Neural cell (in vitro differentiated cells): ENCODE measurements around the gene HTR1E. TPM values are rescaled to one million over a fixed set of nuclear protein-coding genes. Genes with fewer than 3 reads are reported as not detected.

ENCODE experiments used
- H2AFZ ChIP-seq: fragments of 200-600, 300-800 bp; sonication (generic), shearing (Covaris generic); 2 replicates; pipeline ENCODE4 v1.6.0; 2014; ENCODE audit warnings: low read depth, mild to moderate bottlenecking, antibody characterized with exemption, low read length, moderate library complexity
- H3F3A ChIP-seq: fragments of 200-600 bp; shearing (Covaris generic); 2 replicates; pipeline ENCODE4 v1.6.1; 2016; ENCODE audit warnings: mild to moderate bottlenecking, moderate library complexity, mixed read lengths, antibody characterized with exemption, low read length; ENCODE audit not compliant: insufficient read depth, poor library complexity, severe bottlenecking
- H3K27ac ChIP-seq: fragments of 200-600, 300-800 bp; sonication (generic), shearing (Covaris generic); 2 replicates; pipeline ENCODE4 v1.5.1; 2014; ENCODE audit warnings: mild to moderate bottlenecking, low read length, moderate library complexity
- H3K27me3 ChIP-seq: fragments of 300-800, 200-600 bp; sonication (generic), shearing (Covaris generic); 2 replicates; pipeline ENCODE4 v1.6.0; 2014; ENCODE audit warnings: mild to moderate bottlenecking, low read depth, low read length, moderate library complexity; ENCODE audit not compliant: insufficient read depth
- H3K36me3 ChIP-seq: fragments of 300-800, 200-600 bp; sonication (generic), shearing (Covaris generic); 2 replicates; pipeline ENCODE4 v1.5.1; 2014; ENCODE audit warnings: mild to moderate bottlenecking, antibody characterized with exemption, low read length, moderate library complexity; ENCODE audit not compliant: insufficient read depth
- H3K4me2 ChIP-seq: fragments of 300-800, 200-600 bp; sonication (generic), shearing (Covaris generic); 2 replicates; pipeline ENCODE4 v1.6.0; 2014; ENCODE audit warnings: mild to moderate bottlenecking, low read length
- H3K4me3 ChIP-seq: fragments of 300-800, 200-600 bp; sonication (generic), shearing (Covaris generic); 2 replicates; pipeline ENCODE4 v1.5.1; 2014; ENCODE audit warnings: mild to moderate bottlenecking, low read length, moderate library complexity
- H3K79me2 ChIP-seq: fragments of 200-600 bp; shearing (Covaris generic); replicated peaks from 2 replicates; pipeline ENCODE4 v1.6.0; 2014; ENCODE audit warnings: mild to moderate bottlenecking, low read length, moderate library complexity; ENCODE audit not compliant: insufficient read depth
- H3K9ac ChIP-seq: fragments of 300-800, 200-600 bp; sonication (generic), shearing (Covaris generic); 2 replicates; pipeline ENCODE4 v1.6.1; 2016; ENCODE audit warnings: mild to moderate bottlenecking, low read length, mixed read lengths
- H3K9me2 ChIP-seq: fragments of 200-600 bp; shearing (Covaris generic); 2 replicates; pipeline ENCODE4 v1.6.1; 2016; ENCODE audit warnings: mild to moderate bottlenecking, low read length, mixed read lengths; ENCODE audit not compliant: insufficient read depth
- H3K9me3 ChIP-seq: fragments of 200-600, 300-800 bp; sonication (generic), shearing (Covaris generic); 2 replicates; pipeline ENCODE4 v1.6.1; 2016; ENCODE audit warnings: mild to moderate bottlenecking, mixed run types, low read length, moderate library complexity, mixed read lengths
- H4K20me1 ChIP-seq: fragments of 200-600 bp; shearing (Covaris generic); 2 replicates; pipeline ENCODE4 v1.6.1; 2016; ENCODE audit warnings: mild to moderate bottlenecking, mixed run types; ENCODE audit not compliant: insufficient read depth
- EP300 ChIP-seq: fragments of 450-650 bp; conservative IDR thresholded peaks from 2 replicates; pipeline ENCODE4 v1.6.1; 2014; ENCODE audit warnings: antibody characterized with exemption, mild to moderate bottlenecking, moderate library complexity; ENCODE audit not compliant: poor library complexity, severe bottlenecking
- EZH2 ChIP-seq: fragments of 200-600, 300-800 bp; shearing (Covaris generic), sonication (generic); IDR thresholded peaks from 2 replicates; pipeline ENCODE4 v1.6.1; 2014; ENCODE audit warnings: antibody characterized with exemption, low read length, borderline replicate concordance, mild to moderate bottlenecking; ENCODE audit not compliant: insufficient read depth, poor library complexity, severe bottlenecking
- MXI1 ChIP-seq: fragments of 450-650 bp; conservative IDR thresholded peaks from 2 replicates; pipeline ENCODE4 v1.6.1; 2014; ENCODE audit warnings: antibody characterized with exemption, mild to moderate bottlenecking; ENCODE audit not compliant: poor library complexity, severe bottlenecking
- POLR2AphosphoS5 ChIP-seq: IDR thresholded peaks from 2 replicates; pipeline ENCODE4 v1.6.1; 2012
- RAD21 ChIP-seq: fragments of 450-650 bp; conservative IDR thresholded peaks from 2 replicates; pipeline ENCODE4 v1.6.1; 2014; ENCODE audit warnings: antibody characterized with exemption, mild to moderate bottlenecking, moderate library complexity
- REST ChIP-seq: IDR thresholded peaks from 2 replicates; pipeline ENCODE4 v1.6.1; 2012; ENCODE audit warnings: borderline replicate concordance
- SMC3 ChIP-seq: fragments of 450-650 bp; conservative IDR thresholded peaks from 2 replicates; pipeline ENCODE4 v1.6.1; 2014; ENCODE audit warnings: antibody characterized with exemption, mild to moderate bottlenecking, moderate library complexity; ENCODE audit not compliant: poor library complexity
- TAF1 ChIP-seq: IDR thresholded peaks from 2 replicates; pipeline ENCODE4 v1.6.1; 2012; ENCODE audit warnings: low read depth
- polyA plus RNA-seq: library from polyadenylated mRNA; depleted of rRNA; stranded (reverse); fragments of >200 nt; gene quantifications from 2 replicates; pipeline ENCODE4 v1.2.3, GENCODE V29; 2014
- TF ChIP-seq, protein P1 (sequence below): fragments of 450-650 bp; IDR thresholded peaks from 2 replicates; pipeline ENCODE4 v1.5.1; 2014; ENCODE audit warnings: antibody characterized with exemption, mild to moderate bottlenecking, moderate library complexity; ENCODE audit not compliant: poor library complexity, severe bottlenecking

HTR1E gene
- polyA plus RNA-seq, 1 donor from 2014 or later: 0.25 TPM

DNA sequence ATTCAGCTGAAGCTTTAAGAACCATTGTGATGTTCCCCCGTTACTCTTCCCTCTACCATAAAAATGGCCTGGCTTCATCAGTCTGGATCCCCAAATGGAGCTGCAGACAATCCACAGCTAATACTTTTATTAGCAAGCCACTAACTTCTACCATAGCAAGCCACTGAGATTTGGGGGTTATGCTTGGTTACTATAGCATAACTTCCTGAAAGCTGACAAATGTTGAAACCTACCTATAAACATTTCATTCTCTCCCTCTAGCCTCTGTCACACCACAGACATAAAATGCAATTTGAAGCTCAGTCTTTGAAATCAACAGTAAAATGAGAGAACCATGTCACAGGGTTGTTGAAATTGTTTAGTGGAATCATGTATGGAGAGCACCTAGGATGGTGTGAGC is 3.0 kb upstream of the HTR1E start:
- H3K27me3 ChIP-seq: peaks cover 28% of the 10 kb centered on the region
- H3K9me3 ChIP-seq: no peaks in the 10 kb centered on the region
- no peak overlapping the region for H3K4me2 ChIP-seq
- no peaks in the 10 kb centered on the region for H3F3A ChIP-seq
- H4K20me1 ChIP-seq: no peaks in the 10 kb centered on the region
- H3K4me3 ChIP-seq: no peak overlapping the region
- H3K27ac ChIP-seq: no peak overlapping the region
- TF ChIP-seq SMC3 (no peak), POLR2AphosphoS5 (no peak), MXI1 (no peak), EP300 (no peak), EZH2 (no peak), REST (no peak), TAF1 (no peak), RAD21 (no peak)
- TF ChIP-seq, protein P1, sequence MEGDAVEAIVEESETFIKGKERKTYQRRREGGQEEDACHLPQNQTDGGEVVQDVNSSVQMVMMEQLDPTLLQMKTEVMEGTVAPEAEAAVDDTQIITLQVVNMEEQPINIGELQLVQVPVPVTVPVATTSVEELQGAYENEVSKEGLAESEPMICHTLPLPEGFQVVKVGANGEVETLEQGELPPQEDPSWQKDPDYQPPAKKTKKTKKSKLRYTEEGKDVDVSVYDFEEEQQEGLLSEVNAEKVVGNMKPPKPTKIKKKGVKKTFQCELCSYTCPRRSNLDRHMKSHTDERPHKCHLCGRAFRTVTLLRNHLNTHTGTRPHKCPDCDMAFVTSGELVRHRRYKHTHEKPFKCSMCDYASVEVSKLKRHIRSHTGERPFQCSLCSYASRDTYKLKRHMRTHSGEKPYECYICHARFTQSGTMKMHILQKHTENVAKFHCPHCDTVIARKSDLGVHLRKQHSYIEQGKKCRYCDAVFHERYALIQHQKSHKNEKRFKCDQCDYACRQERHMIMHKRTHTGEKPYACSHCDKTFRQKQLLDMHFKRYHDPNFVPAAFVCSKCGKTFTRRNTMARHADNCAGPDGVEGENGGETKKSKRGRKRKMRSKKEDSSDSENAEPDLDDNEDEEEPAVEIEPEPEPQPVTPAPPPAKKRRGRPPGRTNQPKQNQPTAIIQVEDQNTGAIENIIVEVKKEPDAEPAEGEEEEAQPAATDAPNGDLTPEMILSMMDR: no peak
- no peaks in the 10 kb centered on the region for H3K79me2 ChIP-seq
- no peaks in the 10 kb centered on the region for H3K36me3 ChIP-seq
- no peak overlapping the region for H2AFZ ChIP-seq
- no peaks in the 10 kb centered on the region for H3K9me2 ChIP-seq
- no peak overlapping the region for H3K9ac ChIP-seq

DNA sequence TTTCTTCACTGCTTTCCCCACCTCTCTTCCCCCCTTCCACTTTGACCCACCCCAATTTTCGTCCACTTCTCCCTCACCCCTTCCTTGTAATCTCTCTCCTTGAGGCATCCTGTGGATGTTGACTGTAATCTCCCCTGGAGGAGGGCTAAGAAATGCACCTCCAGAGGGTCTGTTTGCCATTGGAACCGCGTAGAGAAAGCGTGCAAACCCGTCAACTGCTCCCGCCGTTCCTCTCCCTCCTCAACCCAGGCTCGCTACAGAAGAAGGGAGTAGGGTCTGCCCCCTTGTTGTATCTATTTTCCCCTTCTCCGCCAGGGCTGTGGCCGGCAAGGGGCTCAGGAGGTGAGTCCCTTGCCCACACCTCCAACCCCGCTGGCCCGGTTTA is 502 bp upstream of the HTR1E start:
- no peaks in the 10 kb centered on the region for H3K9me3 ChIP-seq
- H3K36me3 ChIP-seq: no peaks in the 10 kb centered on the region
- H4K20me1 ChIP-seq: no peaks in the 10 kb centered on the region
- no peak overlapping the region for H3K4me2 ChIP-seq
- peak overlapping the region; percentile 77 for H3K4me3 ChIP-seq
- peak overlapping the region; percentile 65 for H3K9ac ChIP-seq
- no peaks in the 10 kb centered on the region for H3K79me2 ChIP-seq
- TF ChIP-seq MXI1: peak; percentile 37
- TF ChIP-seq, protein P1: no peak
- no peak for TF ChIP-seq RAD21
- H3K27me3 ChIP-seq: peaks cover 30% of the 10 kb centered on the region
- peak overlapping the region; percentile 43 for H2AFZ ChIP-seq
- no peaks in the 10 kb centered on the region for H3K9me2 ChIP-seq
- H3K27ac ChIP-seq: no peak overlapping the region
- no peaks in the 10 kb centered on the region for H3F3A ChIP-seq
